CD14-positive monocyte (primary cell): Measurements from ENCODE around the gene ATP5F1E. TPM values are rescaled to one million over a fixed set of nuclear protein-coding genes. Genes with fewer than 3 reads are reported as not detected.

ENCODE experiments used
- DNase-seq, 3 donors: peaks; one replicate each; pipeline ENCODE4 v3.0.0-alpha.2; 2011 to 2022
- H2AFZ ChIP-seq: 2 replicates; pipeline ENCODE4 v1.6.0; 2012; ENCODE audit warnings: mild to moderate bottlenecking, low read depth, low read length, inconsistent platforms; ENCODE audit not compliant: insufficient read depth, poor library complexity, severe bottlenecking
- H3K27ac ChIP-seq, 2 donors: 1 replicate in 1 of 2; 2 replicates in 1 of 2; pipeline ENCODE4 v1.5.1; 2012 to 2013; ENCODE audit warnings: low read length in 2 of 2, control low read depth in 1 of 2, inconsistent platforms in 1 of 2, low read depth in 1 of 2, mild to moderate bottlenecking in 1 of 2
- H3K27me3 ChIP-seq, 2 donors: one replicate each; pipeline versions ENCODE4 v1.6.0 to v1.6.1; 2011 to 2013; ENCODE audit warnings: low read length in 2 of 2; ENCODE audit not compliant: control insufficient read depth in 2 of 2, insufficient read depth in 2 of 2
- H3K36me3 ChIP-seq, 2 donors: replicated peaks in 1 of 2; 1 replicate in 1 of 2; 2 replicates in 1 of 2; pipeline versions ENCODE4 v1.5.1 to v1.6.1; 2012 to 2013; ENCODE audit warnings: low read length in 2 of 2, control low read depth in 1 of 2, inconsistent platforms in 1 of 2, mild to moderate bottlenecking in 1 of 2; ENCODE audit not compliant: insufficient read depth in 2 of 2, control insufficient read depth in 1 of 2
- H3K4me1 ChIP-seq, 2 donors: 1 replicate in 1 of 2; 2 replicates in 1 of 2; pipeline versions ENCODE4 v1.5.1 to v1.6.1; 2012 to 2013; ENCODE audit warnings: low read length in 2 of 2, control low read depth in 1 of 2, inconsistent platforms in 1 of 2, mild to moderate bottlenecking in 1 of 2, moderate library complexity in 1 of 2; ENCODE audit not compliant: insufficient read depth in 2 of 2, control insufficient read depth in 1 of 2
- H3K4me2 ChIP-seq: replicated peaks from 2 replicates; pipeline ENCODE3; 2012; ENCODE audit warnings: low read length, moderate library complexity, mild to moderate bottlenecking; ENCODE audit not compliant: poor library complexity, severe bottlenecking; ENCODE audit errors: extremely low read depth
- H3K4me3 ChIP-seq, 3 experiments: fragments of 200-600 bp in 1 of 3; sonication (generic) in 1 of 3; replicated peaks in 1 of 3; 1 replicate in 2 of 3; 2 replicates in 1 of 3; pipeline ENCODE4 v1.5.1; 2011 to 2013; ENCODE audit warnings: low read length in 3 of 3, mild to moderate bottlenecking in 3 of 3, control low read depth in 2 of 3, low read depth in 2 of 3, inconsistent platforms in 1 of 3, moderate library complexity in 1 of 3
- H3K79me2 ChIP-seq: 2 replicates; pipeline ENCODE4 v1.6.0; 2012; ENCODE audit warnings: mild to moderate bottlenecking, control low read depth, inconsistent platforms, low read length, moderate library complexity; ENCODE audit not compliant: insufficient read depth
- H3K9ac ChIP-seq: 2 replicates; pipeline ENCODE4 v1.6.0; 2017; ENCODE audit warnings: low read length, mild to moderate bottlenecking; ENCODE audit not compliant: insufficient read depth, poor library complexity, severe bottlenecking
- H3K9me3 ChIP-seq, 2 donors: replicated peaks in 1 of 2; 1 replicate in 1 of 2; 2 replicates in 1 of 2; pipeline versions ENCODE4 v1.5.1 to v1.6.1; 2012 to 2013; ENCODE audit warnings: low read length in 2 of 2, control low read depth in 1 of 2; ENCODE audit not compliant: control insufficient read depth in 1 of 2, insufficient read depth in 1 of 2
- H4K20me1 ChIP-seq: 2 replicates; pipeline ENCODE4 v1.6.0; 2012; ENCODE audit warnings: mild to moderate bottlenecking, low read length, control low read depth, moderate library complexity; ENCODE audit not compliant: insufficient read depth
- H3K27ac Mint-ChIP-seq, 7 donors: one replicate each; pipeline ENCODE4 v1.8.0; 2020; ENCODE audit warnings: mild to moderate bottlenecking in 7 of 7, mixed read lengths in 7 of 7, moderate library complexity in 6 of 7, inconsistent platforms in 2 of 7
- H3K27me3 Mint-ChIP-seq, 3 donors: one replicate each; pipeline ENCODE4 v1.8.0; 2021 to 2022; ENCODE audit warnings: low read depth in 3 of 3, mild to moderate bottlenecking in 3 of 3, mixed read lengths in 3 of 3, moderate library complexity in 3 of 3, inconsistent platforms in 1 of 3
- H3K36me3 Mint-ChIP-seq, 2 donors: one replicate each; pipeline ENCODE4 v1.8.0; 2020; ENCODE audit warnings: mixed read lengths in 2 of 2, inconsistent platforms in 1 of 2, mild to moderate bottlenecking in 1 of 2
- H3K4me1 Mint-ChIP-seq: one replicate; pipeline ENCODE4 v1.8.0; 2020; ENCODE audit warnings: mild to moderate bottlenecking, mixed read lengths
- H3K4me3 Mint-ChIP-seq, 2 donors: one replicate each; pipeline ENCODE4 v1.8.0; 2020; ENCODE audit warnings: mild to moderate bottlenecking in 2 of 2, mixed read lengths in 2 of 2, moderate library complexity in 1 of 2
- H3K9me3 Mint-ChIP-seq, 7 donors: one replicate each; pipeline ENCODE4 v1.8.0; 2020 to 2022; ENCODE audit warnings: mixed read lengths in 7 of 7, mild to moderate bottlenecking in 6 of 7, moderate library complexity in 6 of 7, inconsistent platforms in 2 of 7
- WGBS: methylation state at CpG from one replicate; pipeline ENCODE4 v1.1.5; 2013; ENCODE audit warnings: missing lambda C conversion rate; ENCODE audit not compliant: insufficient coverage; 5-methylcytosine and 5-hydroxymethylcytosine counted together
- intact Hi-C, 2 donors: fragments of 100-400 bp; cut with micrococcal nuclease; formaldehyde crosslinking; loops; one replicate each; pipeline versions ENCODE4 v1.15.0 to v1.15.1; 2023
- polyA plus RNA-seq, 3 donors: library from polyadenylated mRNA; depleted of rRNA in 1 of 3; unstranded in 2 of 3; stranded (reverse) in 1 of 3; fragments of 300-500 nt in 2 of 3; fragments of >200 nt in 1 of 3; fragmentation: Illumina TruSeq in 2 of 3; gene quantifications; 1 replicate in 2 of 3; 2 replicates in 1 of 3; pipeline ENCODE4 v1.2.3, GENCODE V29; 2012 to 2021
- TF ChIP-seq, protein P1 (sequence below): fragments of 200-600 bp; IDR thresholded peaks from one replicate; pipeline ENCODE4 v1.8.0; 2022; ENCODE audit warnings: antibody characterized with exemption, mild to moderate bottlenecking

The ATP5F1E gene
- polyA plus RNA-seq, 3 donors = 39.0 to 105 (median 102) TPM

GRCh38 chr20:59046862-59047261, 14.7 kb upstream of the ATP5F1E start:
- Histone ChIP-seq H3K4me2 (no peak overlapping the region), H3K4me1 (peaks cover 10 to 16% of the 10 kb centered on the region in 2 donors), H2AFZ (no peak overlapping the region), H3K79me2 (peaks cover 8% of the 10 kb centered on the region), H3K27me3 (peaks cover 5 to 20% of the 10 kb centered on the region in 2 donors), H4K20me1 (no peaks in the 10 kb centered on the region), H3K4me3 (no peak overlapping the region), H3K9me3 (no peaks in the 10 kb centered on the region), H3K36me3 (no peaks in the 10 kb centered on the region), H3K27ac (no peak overlapping the region), H3K9ac (no peak overlapping the region)
- DNase-seq = no peak
- WGBS = 94% methylated on average over 1 of the region's 3 CpGs
- Mint-ChIP-seq H3K27ac (no peak overlapping the region), H3K9me3 (no peaks in the 10 kb centered on the region), H3K4me1 (peaks cover 19% of the 10 kb centered on the region), H3K27me3 (peaks cover 6 to 13% (median 9%) of the 10 kb centered on the region in 3 donors), H3K36me3 (no peaks in the 10 kb centered on the region), H3K4me3 (no peak overlapping the region)
- intact Hi-C loops = loop anchor here in 1 of 2 donors (10.0 kb wide), 1 partner anchor 392 kb away; the partner anchor contains the start of gene STX16
- TF ChIP-seq, protein P1, sequence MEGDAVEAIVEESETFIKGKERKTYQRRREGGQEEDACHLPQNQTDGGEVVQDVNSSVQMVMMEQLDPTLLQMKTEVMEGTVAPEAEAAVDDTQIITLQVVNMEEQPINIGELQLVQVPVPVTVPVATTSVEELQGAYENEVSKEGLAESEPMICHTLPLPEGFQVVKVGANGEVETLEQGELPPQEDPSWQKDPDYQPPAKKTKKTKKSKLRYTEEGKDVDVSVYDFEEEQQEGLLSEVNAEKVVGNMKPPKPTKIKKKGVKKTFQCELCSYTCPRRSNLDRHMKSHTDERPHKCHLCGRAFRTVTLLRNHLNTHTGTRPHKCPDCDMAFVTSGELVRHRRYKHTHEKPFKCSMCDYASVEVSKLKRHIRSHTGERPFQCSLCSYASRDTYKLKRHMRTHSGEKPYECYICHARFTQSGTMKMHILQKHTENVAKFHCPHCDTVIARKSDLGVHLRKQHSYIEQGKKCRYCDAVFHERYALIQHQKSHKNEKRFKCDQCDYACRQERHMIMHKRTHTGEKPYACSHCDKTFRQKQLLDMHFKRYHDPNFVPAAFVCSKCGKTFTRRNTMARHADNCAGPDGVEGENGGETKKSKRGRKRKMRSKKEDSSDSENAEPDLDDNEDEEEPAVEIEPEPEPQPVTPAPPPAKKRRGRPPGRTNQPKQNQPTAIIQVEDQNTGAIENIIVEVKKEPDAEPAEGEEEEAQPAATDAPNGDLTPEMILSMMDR = no peak

GRCh38 chr20:59044796-59045195, 12.7 kb upstream of the ATP5F1E start:
- H3K4me2 ChIP-seq = no peak overlapping the region
- H3K27me3 ChIP-seq = peaks cover 0 to 5% of the 10 kb centered on the region in 2 donors
- peaks cover 0 to 12% of the 10 kb centered on the region in 2 donors for H3K36me3 ChIP-seq
- Mint-ChIP-seq H3K4me3 (no peak overlapping the region), H3K27me3 (peaks cover 5 to 6% (median 6%) of the 10 kb centered on the region in 3 donors), H3K4me1 (peaks cover 39% of the 10 kb centered on the region), H3K27ac (peak overlapping the region in 1 of 7 donors; percentile 40), H3K36me3 (peaks cover 11 to 14% of the 10 kb centered on the region in 2 donors), H3K9me3 (no peaks in the 10 kb centered on the region)
- DNase-seq = no peak
- WGBS = 100% methylated on average over 1 of the region's 3 CpGs
- no peak overlapping the region for H3K9ac ChIP-seq
- no peak overlapping the region for H3K4me3 ChIP-seq
- H3K4me1 ChIP-seq = peaks cover 21 to 35% of the 10 kb centered on the region in 2 donors
- H4K20me1 ChIP-seq = peaks cover 19% of the 10 kb centered on the region
- H3K79me2 ChIP-seq = peaks cover 29% of the 10 kb centered on the region
- intact Hi-C loops = loop anchor here in 1 of 2 donors (5.0 to 10.0 kb wide), 2 partner anchors 147 to 390 kb away; partner anchors contain the start of gene STX16
- no peak overlapping the region for H2AFZ ChIP-seq
- TF ChIP-seq, protein P1 = no peak
- no peaks in the 10 kb centered on the region for H3K9me3 ChIP-seq
- H3K27ac ChIP-seq = no peak overlapping the region
